ENCODE data around the gene CLEC3B.

DNA sequence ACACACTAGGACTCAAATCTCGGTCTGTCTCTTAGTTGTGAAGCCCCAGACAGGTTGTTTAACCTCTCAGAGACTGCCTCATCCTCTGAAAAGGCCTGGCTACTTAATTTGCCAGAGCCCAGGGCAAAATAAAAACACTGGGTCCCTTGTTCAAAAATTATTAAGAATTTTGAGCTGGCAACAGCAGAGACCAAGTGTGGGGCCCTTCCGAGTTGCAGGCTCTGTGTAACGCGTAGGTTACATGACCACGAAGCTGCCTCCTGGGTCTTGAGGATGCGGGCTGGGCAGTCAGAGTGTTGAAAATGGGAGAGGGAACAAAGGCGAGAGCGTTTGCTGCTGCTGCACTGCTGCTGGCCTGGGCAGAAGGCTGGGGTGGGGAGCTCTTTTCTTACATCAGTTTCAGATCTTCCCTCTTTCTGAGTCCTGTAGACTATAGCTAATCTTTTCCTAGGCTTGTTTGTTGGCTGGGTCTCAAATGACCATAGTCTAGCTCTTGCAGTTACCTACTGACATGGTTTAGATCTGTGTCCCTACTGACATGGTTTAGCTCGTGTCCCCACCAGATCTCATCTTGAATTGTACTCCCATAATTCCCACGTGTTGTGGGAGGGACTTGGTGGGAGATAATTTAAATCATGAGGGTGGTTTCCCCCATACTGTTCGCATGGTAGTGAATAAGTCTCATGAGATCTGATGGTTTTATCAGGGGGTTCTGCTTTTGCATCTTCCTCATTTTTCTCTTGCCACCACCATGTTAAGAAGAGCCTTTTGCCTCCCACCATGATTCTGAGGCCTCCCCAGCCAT lies 49.9 kb downstream of the CLEC3B start:
- TF ChIP-seq, protein P1, sequence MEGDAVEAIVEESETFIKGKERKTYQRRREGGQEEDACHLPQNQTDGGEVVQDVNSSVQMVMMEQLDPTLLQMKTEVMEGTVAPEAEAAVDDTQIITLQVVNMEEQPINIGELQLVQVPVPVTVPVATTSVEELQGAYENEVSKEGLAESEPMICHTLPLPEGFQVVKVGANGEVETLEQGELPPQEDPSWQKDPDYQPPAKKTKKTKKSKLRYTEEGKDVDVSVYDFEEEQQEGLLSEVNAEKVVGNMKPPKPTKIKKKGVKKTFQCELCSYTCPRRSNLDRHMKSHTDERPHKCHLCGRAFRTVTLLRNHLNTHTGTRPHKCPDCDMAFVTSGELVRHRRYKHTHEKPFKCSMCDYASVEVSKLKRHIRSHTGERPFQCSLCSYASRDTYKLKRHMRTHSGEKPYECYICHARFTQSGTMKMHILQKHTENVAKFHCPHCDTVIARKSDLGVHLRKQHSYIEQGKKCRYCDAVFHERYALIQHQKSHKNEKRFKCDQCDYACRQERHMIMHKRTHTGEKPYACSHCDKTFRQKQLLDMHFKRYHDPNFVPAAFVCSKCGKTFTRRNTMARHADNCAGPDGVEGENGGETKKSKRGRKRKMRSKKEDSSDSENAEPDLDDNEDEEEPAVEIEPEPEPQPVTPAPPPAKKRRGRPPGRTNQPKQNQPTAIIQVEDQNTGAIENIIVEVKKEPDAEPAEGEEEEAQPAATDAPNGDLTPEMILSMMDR (IDR thresholded peaks at IDR 0.05) = no peak
- no peak for TF ChIP-seq POLR2A (IDR thresholded peaks at IDR 0.05)

Data from ovary (tissue), 3 donors.